HepG2 (cell line): ENCODE measurements around the gene CNTN4. TPM values are rescaled to one million over a fixed set of nuclear protein-coding genes. Genes with fewer than 3 reads are reported as not detected.

Experiments used
- ATAC-seq: fragments of 200-7000 bp; cut with Tn5 transposase; 3 replicates; pipeline ENCODE4 v1.9.1; 2020; ENCODE audit warnings: mild to moderate bottlenecking, moderate library complexity
- BruUV-seq: library from RNA; stranded (reverse); fragments of 400-500 nt; replicated peaks from 2 replicates; lab custom pipeline; 2021; lab: Mats Ljungman, UMichigan
- CTCF ChIA-PET: fragments of 300-600 bp; formaldehyde crosslinking; extraction: SDS; loops from one replicate; lab custom pipeline; 2021; ENCODE audit warnings: low total read pairs, inconsistent platforms, low intra/inter-chr PET ratio; lab: Yijun Ruan, JAX
- POLR2A ChIA-PET: fragments of 350-600 bp; sonication (Branson Sonifier 250); formaldehyde crosslinking; loops from one replicate; lab custom pipeline; 2020; ENCODE audit warnings: antibody characterized with exemption, inconsistent platforms; lab: Yijun Ruan, JAX
- DNase-seq: peaks from one replicate; pipeline ENCODE4 v3.0.0-alpha.2; 2015; ENCODE audit warnings: low spot score
- FAIRE-seq: peaks from 3 replicates; lab custom pipeline; 2011; peaks lifted over from hg19 to GRCh38; lab: Jason Lieb, UNC
- H2AFZ ChIP-seq: one replicate; pipeline ENCODE4 v1.6.1; 2011; ENCODE audit warnings: low read length, inconsistent platforms
- H3K27ac ChIP-seq: fragments of 300-600 bp; 3 replicates; pipeline ENCODE4 v1.8.0; 2011; ENCODE audit warnings: mixed run types, mild to moderate bottlenecking, mixed read lengths, low read length, inconsistent platforms; ENCODE audit not compliant: insufficient read depth; ENCODE audit errors: extremely low read length
- H3K27me3 ChIP-seq, 2 experiments: fragments of 200-600 bp in 1 of 2; 2 replicates in 1 of 2; 3 replicates in 1 of 2; pipeline versions ENCODE4 v1.6.0 to v1.8.0; 2011; ENCODE audit warnings: low read length in 2 of 2, mild to moderate bottlenecking in 2 of 2, moderate library complexity in 2 of 2, inconsistent platforms in 1 of 2; ENCODE audit not compliant: insufficient read depth in 2 of 2, control insufficient read depth in 1 of 2
- H3K36me3 ChIP-seq, 2 experiments: fragments of 200-600 bp in 1 of 2; replicated peaks in 1 of 2; 2 replicates in 1 of 2; 3 replicates in 1 of 2; pipeline versions ENCODE4 v1.5.1 to v1.8.0; 2011; ENCODE audit warnings: low read length in 2 of 2, inconsistent platforms in 1 of 2; ENCODE audit not compliant: insufficient read depth in 2 of 2, control insufficient read depth in 1 of 2
- H3K4me1 ChIP-seq: 2 replicates; pipeline ENCODE4 v1.5.1; 2012; ENCODE audit warnings: low read length, inconsistent platforms; ENCODE audit not compliant: insufficient read depth
- H3K4me2 ChIP-seq: 2 replicates; pipeline ENCODE4 v1.6.0; 2011; ENCODE audit warnings: low read depth, low read length, inconsistent platforms
- H3K4me3 ChIP-seq, 3 experiments: fragments of 200-600 bp in 1 of 3; sonication (generic), shearing (Covaris generic) in 1 of 3; replicated peaks in 1 of 3; 2 replicates each; pipeline ENCODE4 v1.5.1; 2011 to 2016; ENCODE audit warnings: low read length in 3 of 3, inconsistent platforms in 2 of 3, low read depth in 2 of 3, mild to moderate bottlenecking in 2 of 3, control low read depth in 1 of 3, mixed read lengths in 1 of 3; ENCODE audit not compliant: insufficient read depth in 1 of 3
- H3K79me2 ChIP-seq: one replicate; pipeline ENCODE4 v1.6.1; 2011; ENCODE audit warnings: low read length, inconsistent platforms; ENCODE audit not compliant: insufficient read depth
- H3K9ac ChIP-seq: 2 replicates; pipeline ENCODE4 v1.6.0; 2011; ENCODE audit warnings: mild to moderate bottlenecking, low read depth, low read length, inconsistent platforms; ENCODE audit not compliant: insufficient read depth
- H3K9me3 ChIP-seq: 2 replicates; pipeline ENCODE4 v1.5.1; 2012; ENCODE audit warnings: mild to moderate bottlenecking, low read length
- H4K20me1 ChIP-seq: 2 replicates; pipeline ENCODE4 v1.6.0; 2011; ENCODE audit warnings: inconsistent platforms, mild to moderate bottlenecking, low read length, moderate library complexity; ENCODE audit not compliant: insufficient read depth
- ATAD3A ChIP-seq: sonication (generic); formaldehyde crosslinking; IDR thresholded peaks from 2 replicates; pipeline ENCODE4 v1.4.0; 2020; ENCODE audit warnings: missing genetic modification reagents
- BRD4 ChIP-seq: sonication (generic); formaldehyde crosslinking; IDR thresholded peaks from 2 replicates; pipeline ENCODE4 v1.4.0; 2020; ENCODE audit warnings: missing genetic modification reagents
- FOXK1 ChIP-seq: sonication (generic); formaldehyde crosslinking; IDR thresholded peaks from 2 replicates; pipeline ENCODE4 v1.4.0; 2020; ENCODE audit warnings: low read depth, missing genetic modification reagents, borderline replicate concordance
- FOXK2 ChIP-seq: fragments of 450-650 bp; IDR thresholded peaks from 2 replicates; pipeline ENCODE4 v1.6.1; 2016
- HNF1B ChIP-seq: sonication (generic); formaldehyde crosslinking; IDR thresholded peaks from 2 replicates; pipeline ENCODE4 v1.5.1; 2020; ENCODE audit warnings: mild to moderate bottlenecking, moderate library complexity, missing genetic modification reagents
- PRDM10 ChIP-seq: sonication (generic); formaldehyde crosslinking; IDR thresholded peaks from 2 replicates; pipeline ENCODE4 v1.4.0; 2020; ENCODE audit warnings: low read depth, missing genetic modification reagents
- RBAK ChIP-seq: sonication (generic); formaldehyde crosslinking; IDR thresholded peaks from 2 replicates; pipeline ENCODE4 v1.5.1; 2020; ENCODE audit warnings: mild to moderate bottlenecking, missing genetic modification reagents
- RXRA ChIP-seq: sonication (generic); formaldehyde crosslinking; IDR thresholded peaks from 2 replicates; pipeline ENCODE4 v1.5.1; 2020; ENCODE audit warnings: missing genetic modification reagents
- SKI ChIP-seq: fragments of 450-650 bp; IDR thresholded peaks from one replicate; pipeline ENCODE4 v1.6.1; 2018; ENCODE audit warnings: mild to moderate bottlenecking; ENCODE audit not compliant: partially characterized antibody
- TARDBP ChIP-seq: sonication (generic); formaldehyde crosslinking; IDR thresholded peaks from 2 replicates; pipeline ENCODE4 v1.8.0; 2022; ENCODE audit warnings: mild to moderate bottlenecking, missing genetic modification reagents
- ZNF124 ChIP-seq: sonication (generic); formaldehyde crosslinking; IDR thresholded peaks from 2 replicates; pipeline ENCODE4 v1.4.0; 2020; ENCODE audit warnings: missing genetic modification reagents
- ZNF205 ChIP-seq: IDR thresholded peaks from 2 replicates; pipeline ENCODE4 v1.6.1; 2018; ENCODE audit warnings: missing biosample characterization, missing genetic modification reagents
- ZNF530 ChIP-seq: sonication (generic); formaldehyde crosslinking; IDR thresholded peaks from 2 replicates; pipeline ENCODE4 v1.5.0; 2020; ENCODE audit warnings: low read depth, mild to moderate bottlenecking, missing genetic modification reagents
- ZNF569 ChIP-seq: sonication (generic); formaldehyde crosslinking; IDR thresholded peaks from 2 replicates; pipeline ENCODE4 v1.5.0; 2020; ENCODE audit warnings: mild to moderate bottlenecking, missing genetic modification reagents, moderate library complexity, borderline replicate concordance
- ZNF619 ChIP-seq: sonication (generic); formaldehyde crosslinking; IDR thresholded peaks from 2 replicates; pipeline ENCODE4 v1.4.0; 2020; ENCODE audit warnings: mild to moderate bottlenecking, missing genetic modification reagents
- ZNF776 ChIP-seq: sonication (generic); formaldehyde crosslinking; IDR thresholded peaks from 2 replicates; pipeline ENCODE4 v1.4.0; 2020; ENCODE audit warnings: mild to moderate bottlenecking, missing genetic modification reagents
- in situ Hi-C: cut with HindIII; loops from 2 replicates; pipeline ENCODE4 v1.10.0; 2017; ENCODE audit warnings: low pct_unique_long_range_greater_than_20kb; ENCODE audit not compliant: extremely low pct_ligation_motif_present
- intact Hi-C: fragments of 100-400 bp; cut with micrococcal nuclease; formaldehyde crosslinking; loops from one replicate; pipeline ENCODE4 v1.10.0; 2022; ENCODE audit not compliant: unreplicated experiment
- polyA plus RNA-seq, 8 experiments: library from polyadenylated mRNA; depleted of rRNA in 3 of 8; stranded (reverse) in 7 of 8; unstranded in 1 of 8; fragments of >200 nt; fragmentation: Illumina TruSeq in 4 of 8; extraction: Trizol in 4 of 8; gene quantifications; 2 replicates each; pipeline versions ENCODE4 v1.2.1 to v1.2.3, GENCODE V29; 2011 to 2016; ENCODE audit warnings: low read depth in 4 of 8, missing spikeins in 1 of 8, mixed read lengths in 1 of 8; ENCODE audit not compliant: insufficient read depth in 1 of 8
- total RNA-seq, 5 experiments: library from RNA; depleted of rRNA; stranded (reverse); fragments of >200 nt; fragmentation: Illumina TruSeq; extraction: Trizol; gene quantifications; 2 replicates each; pipeline ENCODE4 v1.2.3, GENCODE V29; 2016; ENCODE audit warnings: low read depth in 1 of 5

CNTN4 gene
- total and polyA plus RNA-seq, 2 of the 13 experiments (the other 11 are each of a cell fraction or from before 2014, with no cell fraction given), result 0.01 to 0.13 TPM

GRCh38 chr3:2684046-2684445 is 585.4 kb downstream of the CNTN4 start:
- Histone ChIP-seq H3K9me3 (no peaks in the 10 kb centered on the region), H3K4me2 (no peak overlapping the region), H3K4me3 (no peak overlapping the region), H3K9ac (no peak overlapping the region), H3K36me3 (no peaks in the 10 kb centered on the region), H3K4me1 (no peaks in the 10 kb centered on the region)
- POLR2A ChIA-PET, result no interaction called here
- no TSS peak for BruUV-seq
- ATAC-seq, result no peak
- DNase-seq, result no peak
- in situ Hi-C loops, result no loop called here
- TF ChIP-seq ZNF569, result no peak
- TF ChIP-seq ZNF124 (CRISPR knock-in tag), result no peak
- no peak for TF ChIP-seq ZNF776 (CRISPR knock-in tag)
- no peak for TF ChIP-seq TARDBP (CRISPR knock-in tag)
- no peak for TF ChIP-seq RBAK (CRISPR knock-in tag)
- TF ChIP-seq ZNF619 (CRISPR knock-in tag), result no peak
- no peak for TF ChIP-seq ATAD3A (CRISPR knock-in tag)
- no peak for TF ChIP-seq BRD4 (CRISPR knock-in tag)
- no peak for TF ChIP-seq RXRA
- no peak for TF ChIP-seq ZNF205
- TF ChIP-seq ZNF530, result no peak
- TF ChIP-seq SKI, result no peak
- TF ChIP-seq HNF1B (CRISPR knock-in tag), result no peak
- TF ChIP-seq FOXK1 (CRISPR knock-in tag), result no peak
- TF ChIP-seq FOXK2, result no peak
- TF ChIP-seq PRDM10 (CRISPR knock-in tag), result no peak
- TF ChIP-seq, all 625 proteins: peak for 0
- H3K27ac ChIP-seq, result no peak overlapping the region
- H3K27me3 ChIP-seq, result no peaks in the 10 kb centered on the region; a peak in 1 of 5 replicates
- CTCF ChIA-PET, result no interaction called here
- intact Hi-C loops, result no loop called here
- FAIRE-seq, result no peak
- H3K79me2 ChIP-seq, result no peaks in the 10 kb centered on the region
- no peaks in the 10 kb centered on the region for H4K20me1 ChIP-seq
- no peak overlapping the region for H2AFZ ChIP-seq
